ENCODE results near the gene SLAMF6. TPM values are rescaled to one million over a fixed set of nuclear protein-coding genes. Genes with fewer than 3 reads are reported as not detected.

SLAMF6 gene
- total and polyA plus RNA-seq, 9 donors: 0.13 to 4.2 (median 0.47) TPM; not detected in 1

- 42 to 50% (median 48%) methylated on average over 8 of the region's 8 CpGs for WGBS, 3 donors
These were observed 76.0 kb downstream of the SLAMF6 start for GRCh38 chr1:160446945-160447600.

GRCh38 chr1:160439718-160440117, 83.3 kb downstream of the SLAMF6 start:
- Histone ChIP-seq H3K36me3 (no peaks in the 10 kb centered on the region), H3K27ac (no peak overlapping the region), H3K9me3 (no peaks in the 10 kb centered on the region), H3K4me1 (ENCODE audit: insufficient read depth) (peaks cover 1% of the 10 kb centered on the region), H3K4me3 (no peak overlapping the region), H3K27me3 (no peaks in the 10 kb centered on the region)
- intact Hi-C loops (cut with DNase I): no loop called here
- TF ChIP-seq POLR2A (IDR thresholded peaks at IDR 0.05) (no peak), EP300 (IDR thresholded peaks at IDR 0.05) (no peak), CTCF (IDR thresholded peaks at IDR 0.05) (no peak)
- 45 to 75% (median 66%) methylated on average over 2 of the region's 2 CpGs for whole genome bisulfite sequencing, 3 donors
- DNase-seq: no peak

More at GRCh38 chr1:160446945-160447600, 76.0 kb downstream of the SLAMF6 start:
- H3K27me3 ChIP-seq: no peaks in the 10 kb centered on the region
- no peak overlapping the region for H3K4me3 ChIP-seq
- intact Hi-C loops (cut with DNase I): no loop called here
- no peaks in the 10 kb centered on the region for H3K9me3 ChIP-seq
- no peaks in the 10 kb centered on the region for H3K4me1 ChIP-seq (ENCODE audit: insufficient read depth)
- DNase-seq: no peak
- TF ChIP-seq CTCF (IDR thresholded peaks at IDR 0.05) (no peak), POLR2A (IDR thresholded peaks at IDR 0.05) (no peak), EP300 (IDR thresholded peaks at IDR 0.05) (no peak)
- H3K27ac ChIP-seq: no peak overlapping the region
- H3K36me3 ChIP-seq: no peaks in the 10 kb centered on the region

- WGBS, 3 donors: 92 to 95% (median 94%) methylated on average over 2 of the region's 2 CpGs
- TF ChIP-seq CTCF (IDR thresholded peaks at IDR 0.05) (no peak), EP300 (IDR thresholded peaks at IDR 0.05) (no peak), POLR2A (IDR thresholded peaks at IDR 0.05) (no peak)
- H3K36me3 ChIP-seq: no peaks in the 10 kb centered on the region
These were observed 84.1 kb downstream of the SLAMF6 start for GRCh38 chr1:160438935-160439334.

GRCh38 chr1:160438317-160438918, 84.6 kb downstream of the SLAMF6 start:
- no peak overlapping the region for H3K27ac ChIP-seq
- no peak for TF ChIP-seq CTCF (IDR thresholded peaks at IDR 0.05)
- TF ChIP-seq EP300 (IDR thresholded peaks at IDR 0.05): no peak
- no peak for TF ChIP-seq POLR2A (IDR thresholded peaks at IDR 0.05)
- H3K4me3 ChIP-seq: no peak overlapping the region
- H3K4me1 ChIP-seq (ENCODE audit: insufficient read depth): peaks cover 1% of the 10 kb centered on the region
- no peaks in the 10 kb centered on the region for H3K27me3 ChIP-seq
- H3K36me3 ChIP-seq: no peaks in the 10 kb centered on the region
- no peaks in the 10 kb centered on the region for H3K9me3 ChIP-seq
- intact Hi-C loops (cut with DNase I): no loop called here
- DNase-seq: no peak
- WGBS, 3 donors: 89 to 96% (median 95%) methylated on average over 4 of the region's 4 CpGs

More at GRCh38 chr1:160438935-160439334, 84.1 kb downstream of the SLAMF6 start:
- peaks cover 1% of the 10 kb centered on the region for H3K4me1 ChIP-seq (ENCODE audit: insufficient read depth)
- no peaks in the 10 kb centered on the region for H3K9me3 ChIP-seq
- H3K27ac ChIP-seq: no peak overlapping the region
- no peaks in the 10 kb centered on the region for H3K27me3 ChIP-seq
- no peak overlapping the region for H3K4me3 ChIP-seq
- DNase-seq: no peak
- intact Hi-C loops (cut with DNase I): no loop called here

All from ovary (tissue), 9 donors.